Measurements from ENCODE around the gene NXPH1.

Gene NXPH1

GRCh38 chr7:8515640-8516185, 82.3 kb downstream of the NXPH1 start:
- H3K4me1 ChIP-seq (ENCODE audit: insufficient read depth, low read length) = no peaks in the 10 kb centered on the region
- no peak overlapping the region for H3K27ac ChIP-seq (ENCODE audit: low read length)
- H3K9ac ChIP-seq (ENCODE audit: low read depth, low read length) = no peak overlapping the region
- no peaks in the 10 kb centered on the region for H3K27me3 ChIP-seq (ENCODE audit: insufficient read depth, low read length)
- H3K9me3 ChIP-seq (ENCODE audit: insufficient read depth, low read depth, low read length) = no peaks in the 10 kb centered on the region
- no peak overlapping the region for H3K4me3 ChIP-seq (ENCODE audit: low read length)
- H3K36me3 ChIP-seq (ENCODE audit: insufficient read depth, low read depth, low read length) = no peaks in the 10 kb centered on the region

GRCh38 chr7:8516976-8517375, 83.6 kb downstream of the NXPH1 start:
- Histone ChIP-seq H3K4me3 (ENCODE audit: low read length) (no peak overlapping the region), H3K27me3 (ENCODE audit: insufficient read depth, low read length) (no peaks in the 10 kb centered on the region), H3K9me3 (ENCODE audit: insufficient read depth, low read depth, low read length) (no peaks in the 10 kb centered on the region), H3K4me1 (ENCODE audit: insufficient read depth, low read length) (no peaks in the 10 kb centered on the region), H3K36me3 (ENCODE audit: insufficient read depth, low read depth, low read length) (no peaks in the 10 kb centered on the region), H3K27ac (ENCODE audit: low read length) (no peak overlapping the region), H3K9ac (ENCODE audit: low read depth, low read length) (no peak overlapping the region)

- Histone ChIP-seq H3K27ac (ENCODE audit: low read length) (no peak overlapping the region), H3K27me3 (ENCODE audit: insufficient read depth, low read length) (no peaks in the 10 kb centered on the region), H3K9me3 (ENCODE audit: insufficient read depth, low read depth, low read length) (peaks cover 19% of the 10 kb centered on the region; the same call in 1 of the 2 replicates), H3K4me3 (ENCODE audit: low read length) (no peak overlapping the region), H3K36me3 (ENCODE audit: insufficient read depth, low read depth, low read length) (no peaks in the 10 kb centered on the region), H3K4me1 (ENCODE audit: insufficient read depth, low read length) (no peaks in the 10 kb centered on the region), H3K9ac (ENCODE audit: low read depth, low read length) (no peak overlapping the region)
These were observed 94.9 kb downstream of the NXPH1 start for GRCh38 chr7:8528311-8528710.

- Histone ChIP-seq H3K27ac (ENCODE audit: low read length) (no peak overlapping the region), H3K27me3 (ENCODE audit: insufficient read depth, low read length) (no peaks in the 10 kb centered on the region), H3K4me3 (ENCODE audit: low read length) (no peak overlapping the region)
These were observed 98.6 kb downstream of the NXPH1 start for GRCh38 chr7:8531991-8532515.

GRCh38 chr7:8536431-8536830, 103.0 kb downstream of the NXPH1 start:
- H3K4me3 ChIP-seq (ENCODE audit: low read length) = no peak overlapping the region
- H3K9me3 ChIP-seq (ENCODE audit: insufficient read depth, low read depth, low read length) = no peaks in the 10 kb centered on the region
- no peaks in the 10 kb centered on the region for H3K36me3 ChIP-seq (ENCODE audit: insufficient read depth, low read depth, low read length)
- no peak overlapping the region for H3K27ac ChIP-seq (ENCODE audit: low read length)
- H3K4me1 ChIP-seq (ENCODE audit: insufficient read depth, low read length) = no peaks in the 10 kb centered on the region
- no peak overlapping the region for H3K9ac ChIP-seq (ENCODE audit: low read depth, low read length)
- no peaks in the 10 kb centered on the region for H3K27me3 ChIP-seq (ENCODE audit: insufficient read depth, low read length)

More at GRCh38 chr7:8531991-8532515, 98.6 kb downstream of the NXPH1 start:
- H3K9ac ChIP-seq (ENCODE audit: low read depth, low read length) = no peak overlapping the region
- H3K36me3 ChIP-seq (ENCODE audit: insufficient read depth, low read depth, low read length) = no peaks in the 10 kb centered on the region
- H3K4me1 ChIP-seq (ENCODE audit: insufficient read depth, low read length) = no peaks in the 10 kb centered on the region
- no peaks in the 10 kb centered on the region for H3K9me3 ChIP-seq (ENCODE audit: insufficient read depth, low read depth, low read length)

- Histone ChIP-seq H3K27me3 (ENCODE audit: insufficient read depth, low read length) (no peaks in the 10 kb centered on the region), H3K4me3 (ENCODE audit: low read length) (no peak overlapping the region), H3K27ac (ENCODE audit: low read length) (no peak overlapping the region), H3K9me3 (ENCODE audit: insufficient read depth, low read depth, low read length) (no peaks in the 10 kb centered on the region), H3K4me1 (ENCODE audit: insufficient read depth, low read length) (no peaks in the 10 kb centered on the region), H3K36me3 (ENCODE audit: insufficient read depth, low read depth, low read length) (no peaks in the 10 kb centered on the region), H3K9ac (ENCODE audit: low read depth, low read length) (no peak overlapping the region)
These were observed 115.6 kb downstream of the NXPH1 start for GRCh38 chr7:8549046-8549445.

- no peak overlapping the region for H3K27ac ChIP-seq (ENCODE audit: low read length)
- H3K9ac ChIP-seq (ENCODE audit: low read depth, low read length) = no peak overlapping the region
- no peaks in the 10 kb centered on the region for H3K36me3 ChIP-seq (ENCODE audit: insufficient read depth, low read depth, low read length)
- H3K27me3 ChIP-seq (ENCODE audit: insufficient read depth, low read length) = no peaks in the 10 kb centered on the region
- no peaks in the 10 kb centered on the region for H3K9me3 ChIP-seq (ENCODE audit: insufficient read depth, low read depth, low read length)
- no peak overlapping the region for H3K4me3 ChIP-seq (ENCODE audit: low read length)
- H3K4me1 ChIP-seq (ENCODE audit: insufficient read depth, low read length) = peaks cover 22% of the 10 kb centered on the region
These were observed 127.1 kb downstream of the NXPH1 start for GRCh38 chr7:8560501-8560900.

- Histone ChIP-seq H3K9me3 (ENCODE audit: insufficient read depth, low read depth, low read length) (no peaks in the 10 kb centered on the region), H3K4me3 (ENCODE audit: low read length) (no peak overlapping the region), H3K27me3 (ENCODE audit: insufficient read depth, low read length) (no peaks in the 10 kb centered on the region), H3K27ac (ENCODE audit: low read length) (no peak overlapping the region), H3K9ac (ENCODE audit: low read depth, low read length) (no peak overlapping the region; the same call in 1 of the 2 replicates), H3K36me3 (ENCODE audit: insufficient read depth, low read depth, low read length) (no peaks in the 10 kb centered on the region), H3K4me1 (ENCODE audit: insufficient read depth, low read length) (peaks cover 22% of the 10 kb centered on the region)
These were observed 128.0 kb downstream of the NXPH1 start for GRCh38 chr7:8561449-8561848.

GRCh38 chr7:8564281-8564680, 130.9 kb downstream of the NXPH1 start:
- Histone ChIP-seq H3K4me1 (ENCODE audit: insufficient read depth, low read length) (peaks cover 22% of the 10 kb centered on the region), H3K9me3 (ENCODE audit: insufficient read depth, low read depth, low read length) (no peaks in the 10 kb centered on the region), H3K27me3 (ENCODE audit: insufficient read depth, low read length) (no peaks in the 10 kb centered on the region), H3K9ac (ENCODE audit: low read depth, low read length) (no peak overlapping the region), H3K4me3 (ENCODE audit: low read length) (no peak overlapping the region), H3K27ac (ENCODE audit: low read length) (no peak overlapping the region), H3K36me3 (ENCODE audit: insufficient read depth, low read depth, low read length) (no peaks in the 10 kb centered on the region)

GRCh38 chr7:8566016-8566415, 132.6 kb downstream of the NXPH1 start:
- no peak overlapping the region for H3K4me3 ChIP-seq (ENCODE audit: low read length)
- H3K27ac ChIP-seq (ENCODE audit: low read length) = no peak overlapping the region
- H3K9me3 ChIP-seq (ENCODE audit: insufficient read depth, low read depth, low read length) = no peaks in the 10 kb centered on the region
- no peaks in the 10 kb centered on the region for H3K27me3 ChIP-seq (ENCODE audit: insufficient read depth, low read length)
- peaks cover 19% of the 10 kb centered on the region for H3K4me1 ChIP-seq (ENCODE audit: insufficient read depth, low read length)
- no peak overlapping the region for H3K9ac ChIP-seq (ENCODE audit: low read depth, low read length)
- no peaks in the 10 kb centered on the region for H3K36me3 ChIP-seq (ENCODE audit: insufficient read depth, low read depth, low read length)

GRCh38 chr7:8567626-8568025, 134.2 kb downstream of the NXPH1 start:
- H3K9ac ChIP-seq (ENCODE audit: low read depth, low read length) = no peak overlapping the region
- H3K27ac ChIP-seq (ENCODE audit: low read length) = no peak overlapping the region
- peaks cover 10% of the 10 kb centered on the region for H3K4me1 ChIP-seq (ENCODE audit: insufficient read depth, low read length)
- no peak overlapping the region for H3K4me3 ChIP-seq (ENCODE audit: low read length)
- H3K27me3 ChIP-seq (ENCODE audit: insufficient read depth, low read length) = no peaks in the 10 kb centered on the region
- no peaks in the 10 kb centered on the region for H3K36me3 ChIP-seq (ENCODE audit: insufficient read depth, low read depth, low read length)
- H3K9me3 ChIP-seq (ENCODE audit: insufficient read depth, low read depth, low read length) = no peaks in the 10 kb centered on the region

GRCh38 chr7:8579661-8580194, 146.3 kb downstream of the NXPH1 start:
- Histone ChIP-seq H3K27ac (ENCODE audit: low read length) (no peak overlapping the region), H3K4me3 (ENCODE audit: low read length) (no peak overlapping the region), H3K4me1 (ENCODE audit: insufficient read depth, low read length) (no peaks in the 10 kb centered on the region), H3K9ac (ENCODE audit: low read depth, low read length) (no peak overlapping the region), H3K27me3 (ENCODE audit: insufficient read depth, low read length) (no peaks in the 10 kb centered on the region), H3K36me3 (ENCODE audit: insufficient read depth, low read depth, low read length) (no peaks in the 10 kb centered on the region), H3K9me3 (ENCODE audit: insufficient read depth, low read depth, low read length) (no peaks in the 10 kb centered on the region)
